Measurements from ENCODE around the gene TUBD1. TPM values are rescaled to one million over a fixed set of nuclear protein-coding genes. Genes with fewer than 3 reads are reported as not detected.

TUBD1 gene
- total and polyA plus RNA-seq, 2 of the 13 experiments (the other 11 are each of a cell fraction or from before 2014, with no cell fraction given): 18.2 to 25.9 TPM

DNA sequence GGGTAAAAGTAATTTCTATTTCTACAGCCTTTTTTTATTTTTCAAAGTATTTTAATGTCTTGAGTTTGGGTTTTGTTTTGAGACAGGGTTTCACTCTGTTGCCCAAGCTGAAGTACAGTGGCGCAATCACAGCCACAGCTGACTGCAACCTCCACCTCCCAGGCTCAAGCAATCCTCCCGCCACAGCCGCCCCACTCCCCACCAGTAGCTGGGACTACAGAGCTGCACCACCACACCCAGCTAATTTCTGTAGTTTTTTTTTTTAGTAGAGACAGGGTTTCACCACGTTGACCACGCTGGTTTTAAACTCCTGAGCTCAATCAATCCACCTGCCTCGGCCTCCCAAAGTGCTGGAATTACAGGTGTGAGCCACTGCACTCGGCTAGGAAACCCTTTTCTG, 44.0 kb downstream of the TUBD1 start (continued):
- TF ChIP-seq, protein P1, sequence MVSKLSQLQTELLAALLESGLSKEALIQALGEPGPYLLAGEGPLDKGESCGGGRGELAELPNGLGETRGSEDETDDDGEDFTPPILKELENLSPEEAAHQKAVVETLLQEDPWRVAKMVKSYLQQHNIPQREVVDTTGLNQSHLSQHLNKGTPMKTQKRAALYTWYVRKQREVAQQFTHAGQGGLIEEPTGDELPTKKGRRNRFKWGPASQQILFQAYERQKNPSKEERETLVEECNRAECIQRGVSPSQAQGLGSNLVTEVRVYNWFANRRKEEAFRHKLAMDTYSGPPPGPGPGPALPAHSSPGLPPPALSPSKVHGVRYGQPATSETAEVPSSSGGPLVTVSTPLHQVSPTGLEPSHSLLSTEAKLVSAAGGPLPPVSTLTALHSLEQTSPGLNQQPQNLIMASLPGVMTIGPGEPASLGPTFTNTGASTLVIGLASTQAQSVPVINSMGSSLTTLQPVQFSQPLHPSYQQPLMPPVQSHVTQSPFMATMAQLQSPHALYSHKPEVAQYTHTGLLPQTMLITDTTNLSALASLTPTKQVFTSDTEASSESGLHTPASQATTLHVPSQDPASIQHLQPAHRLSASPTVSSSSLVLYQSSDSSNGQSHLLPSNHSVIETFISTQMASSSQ (IDR thresholded peaks at IDR 0.05; ENCODE audit: low read depth): 0 out of 2 replicates have a peak, but pooled peaks have one; percentile 17
- TF ChIP-seq, protein P1 (CRISPR knock-in tag; IDR thresholded peaks at IDR 0.05; ENCODE audit: borderline replicate concordance): no peak
- peak; percentile 34; the same call in 1 of the 2 replicates for TF ChIP-seq MED1 (CRISPR knock-in tag; IDR thresholded peaks at IDR 0.05)
- no peak for TF ChIP-seq HIVEP1 (CRISPR knock-in tag; IDR thresholded peaks at IDR 0.05)
- TF ChIP-seq FOXP1 (IDR thresholded peaks at IDR 0.05): no peak
- peak; percentile 44; the same call in 1 of the 2 replicates for TF ChIP-seq FOXP1 (CRISPR knock-in tag; IDR thresholded peaks at IDR 0.05)
- peak; percentile 66; the same call in 1 of the 2 replicates for TF ChIP-seq ZNF3 (CRISPR knock-in tag; IDR thresholded peaks at IDR 0.05)
- TF ChIP-seq MAFF (IDR thresholded peaks at IDR 0.05; ENCODE audit: low read depth, low read length): no peak
- TF ChIP-seq, protein P2, sequence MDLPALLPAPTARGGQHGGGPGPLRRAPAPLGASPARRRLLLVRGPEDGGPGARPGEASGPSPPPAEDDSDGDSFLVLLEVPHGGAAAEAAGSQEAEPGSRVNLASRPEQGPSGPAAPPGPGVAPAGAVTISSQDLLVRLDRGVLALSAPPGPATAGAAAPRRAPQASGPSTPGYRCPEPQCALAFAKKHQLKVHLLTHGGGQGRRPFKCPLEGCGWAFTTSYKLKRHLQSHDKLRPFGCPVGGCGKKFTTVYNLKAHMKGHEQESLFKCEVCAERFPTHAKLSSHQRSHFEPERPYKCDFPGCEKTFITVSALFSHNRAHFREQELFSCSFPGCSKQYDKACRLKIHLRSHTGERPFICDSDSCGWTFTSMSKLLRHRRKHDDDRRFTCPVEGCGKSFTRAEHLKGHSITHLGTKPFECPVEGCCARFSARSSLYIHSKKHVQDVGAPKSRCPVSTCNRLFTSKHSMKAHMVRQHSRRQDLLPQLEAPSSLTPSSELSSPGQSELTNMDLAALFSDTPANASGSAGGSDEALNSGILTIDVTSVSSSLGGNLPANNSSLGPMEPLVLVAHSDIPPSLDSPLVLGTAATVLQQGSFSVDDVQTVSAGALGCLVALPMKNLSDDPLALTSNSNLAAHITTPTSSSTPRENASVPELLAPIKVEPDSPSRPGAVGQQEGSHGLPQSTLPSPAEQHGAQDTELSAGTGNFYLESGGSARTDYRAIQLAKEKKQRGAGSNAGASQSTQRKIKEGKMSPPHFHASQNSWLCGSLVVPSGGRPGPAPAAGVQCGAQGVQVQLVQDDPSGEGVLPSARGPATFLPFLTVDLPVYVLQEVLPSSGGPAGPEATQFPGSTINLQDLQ (CRISPR knock-in tag; IDR thresholded peaks at IDR 0.05): no peak
- peak; percentile 20; the same call in 1 of the 2 replicates for TF ChIP-seq RXRB (CRISPR knock-in tag; IDR thresholded peaks at IDR 0.05; ENCODE audit: borderline replicate concordance)
- TF ChIP-seq ZNF256 (CRISPR knock-in tag; conservative IDR thresholded peaks at IDR 0.05): no peak
- TF ChIP-seq, protein P3, sequence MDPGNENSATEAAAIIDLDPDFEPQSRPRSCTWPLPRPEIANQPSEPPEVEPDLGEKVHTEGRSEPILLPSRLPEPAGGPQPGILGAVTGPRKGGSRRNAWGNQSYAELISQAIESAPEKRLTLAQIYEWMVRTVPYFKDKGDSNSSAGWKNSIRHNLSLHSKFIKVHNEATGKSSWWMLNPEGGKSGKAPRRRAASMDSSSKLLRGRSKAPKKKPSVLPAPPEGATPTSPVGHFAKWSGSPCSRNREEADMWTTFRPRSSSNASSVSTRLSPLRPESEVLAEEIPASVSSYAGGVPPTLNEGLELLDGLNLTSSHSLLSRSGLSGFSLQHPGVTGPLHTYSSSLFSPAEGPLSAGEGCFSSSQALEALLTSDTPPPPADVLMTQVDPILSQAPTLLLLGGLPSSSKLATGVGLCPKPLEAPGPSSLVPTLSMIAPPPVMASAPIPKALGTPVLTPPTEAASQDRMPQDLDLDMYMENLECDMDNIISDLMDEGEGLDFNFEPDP (CRISPR knock-in tag; conservative IDR thresholded peaks at IDR 0.05): no peak
- TF ChIP-seq ZNF34 (CRISPR knock-in tag; IDR thresholded peaks at IDR 0.05; ENCODE audit: borderline replicate concordance): no peak
- TF ChIP-seq RNF2 (conservative IDR thresholded peaks at IDR 0.05; ENCODE audit: low read depth): no peak
- no peak for TF ChIP-seq ZEB1 (IDR thresholded peaks at IDR 0.05; ENCODE audit: insufficient replicate concordance, low read depth)
- no peak for TF ChIP-seq ZNF24 (IDR thresholded peaks at IDR 0.05)
- TF ChIP-seq, protein P4, sequence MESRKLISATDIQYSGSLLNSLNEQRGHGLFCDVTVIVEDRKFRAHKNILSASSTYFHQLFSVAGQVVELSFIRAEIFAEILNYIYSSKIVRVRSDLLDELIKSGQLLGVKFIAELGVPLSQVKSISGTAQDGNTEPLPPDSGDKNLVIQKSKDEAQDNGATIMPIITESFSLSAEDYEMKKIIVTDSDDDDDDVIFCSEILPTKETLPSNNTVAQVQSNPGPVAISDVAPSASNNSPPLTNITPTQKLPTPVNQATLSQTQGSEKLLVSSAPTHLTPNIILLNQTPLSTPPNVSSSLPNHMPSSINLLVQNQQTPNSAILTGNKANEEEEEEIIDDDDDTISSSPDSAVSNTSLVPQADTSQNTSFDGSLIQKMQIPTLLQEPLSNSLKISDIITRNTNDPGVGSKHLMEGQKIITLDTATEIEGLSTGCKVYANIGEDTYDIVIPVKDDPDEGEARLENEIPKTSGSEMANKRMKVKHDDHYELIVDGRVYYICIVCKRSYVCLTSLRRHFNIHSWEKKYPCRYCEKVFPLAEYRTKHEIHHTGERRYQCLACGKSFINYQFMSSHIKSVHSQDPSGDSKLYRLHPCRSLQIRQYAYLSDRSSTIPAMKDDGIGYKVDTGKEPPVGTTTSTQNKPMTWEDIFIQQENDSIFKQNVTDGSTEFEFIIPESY (CRISPR knock-in tag; IDR thresholded peaks at IDR 0.05): peak; percentile 97
- no peak for TF ChIP-seq ZNF777 (CRISPR knock-in tag; IDR thresholded peaks at IDR 0.05)
- TF ChIP-seq MIER2 (CRISPR knock-in tag; IDR thresholded peaks at IDR 0.05): 0 out of 2 replicates have a peak, but pooled peaks have one; percentile 10
- no peak for TF ChIP-seq KDM2A (CRISPR knock-in tag; IDR thresholded peaks at IDR 0.05; ENCODE audit: borderline replicate concordance, low read depth)
- no peak for TF ChIP-seq EHMT2 (IDR thresholded peaks at IDR 0.05; ENCODE audit: borderline replicate concordance, low read depth, low read length)
- no peak for TF ChIP-seq ZNF7 (CRISPR knock-in tag; IDR thresholded peaks at IDR 0.05)
